Measurements from ENCODE around the gene CCR7.

Gene CCR7

GRCh38 chr17:40533896-40534295 is 31.4 kb downstream of the CCR7 start:
- no peak overlapping the region for H3K4me3 Mint-ChIP-seq
- no peaks in the 10 kb centered on the region for H3K36me3 Mint-ChIP-seq (ENCODE audit: low read depth)
- H3K9me3 Mint-ChIP-seq: no peaks in the 10 kb centered on the region
- no peak for TF ChIP-seq CTCF (IDR thresholded peaks at IDR 0.05; ENCODE audit: unreplicated experiment in 3 of 3)
- H3K4me1 Mint-ChIP-seq: peaks cover 55% of the 10 kb centered on the region
- peak overlapping the region; percentile 73 to 89 (median 76) for H3K27ac Mint-ChIP-seq
- peaks cover 11% of the 10 kb centered on the region for H3K27me3 Mint-ChIP-seq (ENCODE audit: low read depth)

GRCh38 chr17:40532520-40533253 is 32.6 kb downstream of the CCR7 start:
- Mint-ChIP-seq H3K36me3 (ENCODE audit: low read depth) (no peaks in the 10 kb centered on the region), H3K27me3 (ENCODE audit: low read depth) (peaks cover 11% of the 10 kb centered on the region), H3K9me3 (no peaks in the 10 kb centered on the region), H3K4me3 (no peak overlapping the region), H3K4me1 (peaks cover 58% of the 10 kb centered on the region), H3K27ac (peak overlapping the region; percentile 53 to 79 (median 76))
- TF ChIP-seq CTCF (IDR thresholded peaks at IDR 0.05; ENCODE audit: unreplicated experiment in 3 of 3): no peak

- H3K9me3 Mint-ChIP-seq: peaks cover 4% of the 10 kb centered on the region
- peaks cover 11% of the 10 kb centered on the region for H3K27me3 Mint-ChIP-seq (ENCODE audit: low read depth)
- peak overlapping the region in 1 of 3 experiments; percentile 76 for H3K27ac Mint-ChIP-seq
- H3K4me3 Mint-ChIP-seq: no peak overlapping the region
- H3K36me3 Mint-ChIP-seq (ENCODE audit: low read depth): no peaks in the 10 kb centered on the region
- TF ChIP-seq CTCF (IDR thresholded peaks at IDR 0.05; ENCODE audit: unreplicated experiment in 3 of 3): no peak
- H3K4me1 Mint-ChIP-seq: peaks cover 44% of the 10 kb centered on the region
Measured at GRCh38 chr17:40531051-40531991, 34.0 kb downstream of the CCR7 start.

GRCh38 chr17:40530531-40530994 is 34.7 kb downstream of the CCR7 start:
- TF ChIP-seq CTCF (IDR thresholded peaks at IDR 0.05; ENCODE audit: unreplicated experiment in 3 of 3): no peak
- H3K4me1 Mint-ChIP-seq: peaks cover 37% of the 10 kb centered on the region
- H3K27me3 Mint-ChIP-seq (ENCODE audit: low read depth): peaks cover 11% of the 10 kb centered on the region
- H3K4me3 Mint-ChIP-seq: no peak overlapping the region
- H3K9me3 Mint-ChIP-seq: peaks cover 5% of the 10 kb centered on the region
- peak overlapping the region in 1 of 3 experiments; percentile 76 for H3K27ac Mint-ChIP-seq
- H3K36me3 Mint-ChIP-seq (ENCODE audit: low read depth): no peaks in the 10 kb centered on the region

- Mint-ChIP-seq H3K27me3 (ENCODE audit: low read depth) (peaks cover 11% of the 10 kb centered on the region), H3K36me3 (ENCODE audit: low read depth) (no peaks in the 10 kb centered on the region), H3K4me3 (no peak overlapping the region), H3K27ac (peak overlapping the region in 1 of 3 experiments; percentile 76), H3K4me1 (peaks cover 37% of the 10 kb centered on the region), H3K9me3 (peaks cover 10% of the 10 kb centered on the region)
- TF ChIP-seq CTCF (IDR thresholded peaks at IDR 0.05; ENCODE audit: unreplicated experiment in 3 of 3): no peak
Measured at GRCh38 chr17:40529991-40530390, 35.3 kb downstream of the CCR7 start.

Data from nephron (organoid).